ENCODE data around the gene DSCAM.

DNA sequence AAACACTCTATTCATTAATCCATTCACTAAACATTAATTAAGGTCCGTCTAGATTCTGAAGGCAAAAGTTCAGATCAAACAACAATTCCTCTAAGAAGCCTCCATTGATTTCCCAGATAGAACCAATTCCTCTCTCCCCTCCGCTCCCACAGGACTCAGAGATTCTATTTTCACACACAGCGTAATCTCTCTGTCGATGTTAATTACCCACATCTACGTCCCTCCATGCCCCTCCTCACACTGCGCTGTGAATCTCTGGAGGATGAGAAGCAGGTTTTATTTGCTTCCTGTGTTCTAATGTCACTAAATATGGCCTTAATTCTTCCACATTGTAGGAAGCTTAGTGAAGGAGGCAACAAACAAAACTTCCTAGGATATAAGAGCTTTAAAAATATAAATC lies 306.7 kb downstream of the DSCAM start:
- TF ChIP-seq POLR2A (IDR thresholded peaks at IDR 0.05; ENCODE audit: low read depth, low read length) (no peak), POLR2AphosphoS5 (IDR thresholded peaks at IDR 0.05; ENCODE audit: low read depth, low read length) (no peak), TAF1 (IDR thresholded peaks at IDR 0.05; ENCODE audit: borderline replicate concordance, low read depth, low read length) (no peak)
